ENCODE measurements around the gene ARL5A. TPM values are rescaled to one million over a fixed set of nuclear protein-coding genes. Genes with fewer than 3 reads are reported as not detected.

ARL5A gene
- total RNA-seq, 2 experiments from 2014 or later: 78.7 to 79.9 TPM

DNA sequence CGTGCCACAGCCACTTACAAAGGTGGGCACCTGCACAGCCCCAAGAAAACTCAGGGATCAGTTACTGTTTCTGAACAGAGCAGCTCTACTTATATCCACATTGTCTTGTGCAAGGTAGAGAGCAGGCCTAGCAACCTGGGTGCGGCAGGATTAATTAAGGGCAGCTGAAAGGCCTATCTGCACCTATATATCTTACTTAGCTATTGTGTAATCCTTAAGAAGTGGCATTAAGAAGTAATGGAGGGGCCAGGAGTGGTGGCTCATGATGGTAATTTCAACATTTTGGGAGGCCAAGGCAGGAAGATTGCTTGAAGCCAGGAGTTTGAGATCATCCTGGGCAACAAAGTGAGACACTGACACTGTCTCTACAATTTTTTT is 12.8 kb upstream of the ARL5A start:
- no peak overlapping the region for H3K27ac Mint-ChIP-seq
- no peak for ATAC-seq
- CTCF ChIA-PET: interaction anchor here (1.4 kb wide), 1 partner anchor 13 kb away, joined by 4 read pairs; the partner anchor contains the start of gene ARL5A
- H3K36me3 Mint-ChIP-seq (ENCODE audit: low read depth): no peaks in the 10 kb centered on the region
- no peaks in the 10 kb centered on the region for H3K4me1 Mint-ChIP-seq (ENCODE audit: low read depth)
- no peaks in the 10 kb centered on the region for H3K9me3 Mint-ChIP-seq
- POLR2A ChIA-PET: no interaction called here
- intact Hi-C loops (cut with micrococcal nuclease): no loop called here
- peaks cover 4% of the 10 kb centered on the region for H3K27me3 Mint-ChIP-seq
- DNase-seq: no peak
- TF ChIP-seq, protein P1, sequence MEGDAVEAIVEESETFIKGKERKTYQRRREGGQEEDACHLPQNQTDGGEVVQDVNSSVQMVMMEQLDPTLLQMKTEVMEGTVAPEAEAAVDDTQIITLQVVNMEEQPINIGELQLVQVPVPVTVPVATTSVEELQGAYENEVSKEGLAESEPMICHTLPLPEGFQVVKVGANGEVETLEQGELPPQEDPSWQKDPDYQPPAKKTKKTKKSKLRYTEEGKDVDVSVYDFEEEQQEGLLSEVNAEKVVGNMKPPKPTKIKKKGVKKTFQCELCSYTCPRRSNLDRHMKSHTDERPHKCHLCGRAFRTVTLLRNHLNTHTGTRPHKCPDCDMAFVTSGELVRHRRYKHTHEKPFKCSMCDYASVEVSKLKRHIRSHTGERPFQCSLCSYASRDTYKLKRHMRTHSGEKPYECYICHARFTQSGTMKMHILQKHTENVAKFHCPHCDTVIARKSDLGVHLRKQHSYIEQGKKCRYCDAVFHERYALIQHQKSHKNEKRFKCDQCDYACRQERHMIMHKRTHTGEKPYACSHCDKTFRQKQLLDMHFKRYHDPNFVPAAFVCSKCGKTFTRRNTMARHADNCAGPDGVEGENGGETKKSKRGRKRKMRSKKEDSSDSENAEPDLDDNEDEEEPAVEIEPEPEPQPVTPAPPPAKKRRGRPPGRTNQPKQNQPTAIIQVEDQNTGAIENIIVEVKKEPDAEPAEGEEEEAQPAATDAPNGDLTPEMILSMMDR (IDR thresholded peaks at IDR 0.05): no peak
- H3K4me3 Mint-ChIP-seq: no peak overlapping the region

DNA sequence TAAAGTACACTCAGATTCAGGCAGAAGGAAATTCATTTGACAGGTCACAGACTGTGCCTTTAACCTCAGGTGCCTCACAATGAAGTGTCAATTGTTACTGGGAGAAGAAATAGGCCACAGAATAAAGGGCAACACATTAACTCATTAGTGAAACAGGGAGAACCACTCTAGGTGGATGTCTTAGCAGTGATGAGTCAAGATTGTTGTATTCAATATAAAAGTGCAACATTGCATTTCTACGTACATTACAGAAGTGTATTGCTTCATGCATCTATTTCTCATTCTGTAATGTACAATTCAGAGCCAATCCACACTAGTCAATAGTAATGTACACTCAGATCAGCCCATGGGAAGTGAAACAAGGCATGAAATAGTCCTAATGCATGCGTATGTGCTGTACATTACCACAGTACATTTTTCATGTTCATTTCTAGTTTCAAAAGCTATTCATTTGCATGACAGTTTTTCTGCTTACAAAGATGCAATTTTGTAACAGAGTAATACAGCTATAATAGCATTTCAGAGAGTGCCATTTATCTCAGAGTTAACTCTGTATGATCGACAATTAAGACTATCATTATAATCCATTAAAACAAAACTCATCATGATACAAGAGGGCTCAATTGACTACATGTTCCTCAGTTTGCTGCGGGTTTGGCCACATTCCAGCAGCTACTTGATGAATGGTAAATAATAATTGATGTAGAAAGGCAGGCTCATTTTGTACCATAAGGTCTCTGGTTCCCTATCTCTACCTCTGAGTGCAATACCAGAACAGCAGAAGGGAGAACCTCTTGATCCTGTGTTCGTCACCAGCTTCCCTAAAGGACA is 12.2 kb upstream of the ARL5A start:
- no peak overlapping the region for H3K27ac Mint-ChIP-seq
- H3K27me3 Mint-ChIP-seq: peaks cover 5% of the 10 kb centered on the region
- ATAC-seq: peak; percentile 34
- no peaks in the 10 kb centered on the region for H3K9me3 Mint-ChIP-seq
- no peak for DNase-seq
- H3K4me3 Mint-ChIP-seq: no peak overlapping the region
- TF ChIP-seq, protein P1 (IDR thresholded peaks at IDR 0.05): no peak
- intact Hi-C loops (cut with micrococcal nuclease): no loop called here
- CTCF ChIA-PET: interaction anchor here (1.4 kb wide), 1 partner anchor 12 kb away, joined by 4 read pairs; the partner anchor contains the start of gene ARL5A
- peaks cover 2% of the 10 kb centered on the region for H3K4me1 Mint-ChIP-seq (ENCODE audit: low read depth)
- POLR2A ChIA-PET: no interaction called here
- no peaks in the 10 kb centered on the region for H3K36me3 Mint-ChIP-seq (ENCODE audit: low read depth)

DNA sequence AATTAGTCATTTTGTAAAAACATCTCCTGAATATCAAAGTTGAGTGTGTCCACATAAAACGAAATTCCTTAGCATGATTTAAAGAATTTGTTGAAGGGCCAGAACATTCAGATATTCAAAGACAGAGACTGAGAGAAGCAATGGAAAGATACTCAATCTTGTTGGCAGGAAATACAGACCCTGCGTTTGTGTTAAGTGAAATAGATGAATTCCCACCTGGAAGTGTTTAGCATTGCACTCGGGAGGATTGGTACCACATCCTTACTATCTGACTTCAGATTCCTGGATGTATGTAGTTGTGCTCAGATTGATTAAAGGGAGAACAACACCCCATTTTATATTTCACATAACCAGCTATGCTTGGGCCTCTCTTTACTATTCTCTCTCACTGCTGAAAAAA is 9.7 kb upstream of the ARL5A start:
- ATAC-seq (no peak), DNase-seq (no peak)
- H3K36me3 Mint-ChIP-seq (ENCODE audit: low read depth): no peaks in the 10 kb centered on the region
- no peak overlapping the region for H3K27ac Mint-ChIP-seq
- H3K27me3 Mint-ChIP-seq: peaks cover 4% of the 10 kb centered on the region
- H3K4me3 Mint-ChIP-seq: no peak overlapping the region
- ChIA-PET CTCF (no interaction called here), POLR2A (no interaction called here)
- intact Hi-C loops (cut with micrococcal nuclease): no loop called here
- peaks cover 2% of the 10 kb centered on the region for H3K4me1 Mint-ChIP-seq (ENCODE audit: low read depth)
- TF ChIP-seq, protein P1 (IDR thresholded peaks at IDR 0.05): no peak
- no peaks in the 10 kb centered on the region for H3K9me3 Mint-ChIP-seq

DNA sequence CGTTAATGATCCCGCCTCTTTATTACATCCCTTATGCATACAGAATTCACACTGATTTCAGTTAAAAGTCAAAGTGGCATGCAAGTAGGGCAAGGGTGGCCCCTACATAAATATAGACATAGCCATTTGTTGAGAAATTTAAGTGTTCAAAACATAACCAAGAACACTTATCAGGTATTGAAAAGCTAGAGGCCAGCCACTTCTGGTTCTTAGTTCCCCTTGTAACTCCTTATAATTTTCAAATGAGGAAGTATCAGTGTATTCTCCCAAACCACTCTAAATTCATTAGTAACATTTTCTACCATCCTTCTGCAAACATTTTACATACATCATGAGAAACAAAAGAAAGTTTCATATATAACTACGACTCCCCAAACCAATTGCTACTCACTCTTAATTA is 5.8 kb upstream of the ARL5A start:
- H3K27me3 Mint-ChIP-seq: peaks cover 1% of the 10 kb centered on the region
- ATAC-seq (no peak), DNase-seq (no peak)
- H3K9me3 Mint-ChIP-seq: no peaks in the 10 kb centered on the region
- H3K27ac Mint-ChIP-seq: no peak overlapping the region
- H3K4me3 Mint-ChIP-seq: no peak overlapping the region
- peaks cover 2% of the 10 kb centered on the region for H3K4me1 Mint-ChIP-seq (ENCODE audit: low read depth)
- POLR2A ChIA-PET: no interaction called here
- intact Hi-C loops (cut with micrococcal nuclease): no loop called here
- TF ChIP-seq, protein P1 (IDR thresholded peaks at IDR 0.05): no peak
- CTCF ChIA-PET: no interaction called here
- no peaks in the 10 kb centered on the region for H3K36me3 Mint-ChIP-seq (ENCODE audit: low read depth)

DNA sequence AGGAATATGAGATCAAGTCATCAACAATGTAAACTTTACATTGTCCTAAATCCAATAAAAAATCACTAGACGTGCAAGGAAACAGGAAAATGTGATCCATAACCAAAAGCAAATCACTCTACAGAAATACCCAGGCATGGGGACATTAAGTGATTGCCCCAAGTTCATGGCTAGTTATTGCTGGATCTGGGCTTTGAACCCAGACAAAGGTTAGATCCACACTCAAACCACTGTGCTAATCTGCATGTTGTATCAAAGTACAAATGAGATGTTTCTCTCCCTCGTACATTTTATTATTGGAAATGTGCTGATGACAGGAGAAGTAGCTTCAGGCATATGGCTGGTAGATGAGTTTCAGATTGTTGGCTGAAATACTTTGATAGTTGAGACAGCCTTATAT is 2.7 kb upstream of the ARL5A start:
- TF ChIP-seq, protein P1 (IDR thresholded peaks at IDR 0.05): no peak
- intact Hi-C loops (cut with micrococcal nuclease): no loop called here
- DNase-seq: no peak
- peaks cover 1% of the 10 kb centered on the region for H3K27me3 Mint-ChIP-seq
- no peak overlapping the region for H3K4me3 Mint-ChIP-seq
- no peak for ATAC-seq
- H3K36me3 Mint-ChIP-seq (ENCODE audit: low read depth): peaks cover 5% of the 10 kb centered on the region
- H3K9me3 Mint-ChIP-seq: no peaks in the 10 kb centered on the region
- peaks cover 18% of the 10 kb centered on the region for H3K4me1 Mint-ChIP-seq (ENCODE audit: low read depth)
- CTCF ChIA-PET: interaction anchor here (0.8 kb wide), 1 partner anchor 195 kb away, joined by 3 read pairs; no protein-coding TSS in a partner anchor
- POLR2A ChIA-PET: no interaction called here
- H3K27ac Mint-ChIP-seq: no peak overlapping the region
